K562 (cell line): ENCODE results near the gene PRR35. TPM values are rescaled to one million over a fixed set of nuclear protein-coding genes. Genes with fewer than 3 reads are reported as not detected.

Experiments
- IRF2 ChIP-seq: sonication (generic); formaldehyde crosslinking; IDR thresholded peaks from 2 replicates; pipeline ENCODE4 v1.8.1; 2022; ENCODE audit warnings: mild to moderate bottlenecking, missing genetic modification reagents
- KLF6 ChIP-seq: fragments of 250-450 bp; sonication (Bioruptor Pico); IDR thresholded peaks from 2 replicates; pipeline ENCODE4 v1.4.0; 2020; ENCODE audit warnings: mild to moderate bottlenecking, moderate library complexity, borderline replicate concordance
- NCOA1 ChIP-seq: fragments of 450-650 bp; IDR thresholded peaks from 2 replicates; pipeline ENCODE4 v1.6.1; 2016; ENCODE audit warnings: low read depth
- WHSC1 ChIP-seq: IDR thresholded peaks from one replicate; pipeline ENCODE4 v1.6.1; 2012; ENCODE audit warnings: low read length, control low read depth, inconsistent platforms
- polyA plus RNA-seq, 8 experiments: library from polyadenylated mRNA; depleted of rRNA in 4 of 8; stranded (reverse) in 5 of 8; unstranded in 3 of 8; fragments of >200 nt; fragmentation: Nextera tagmentation in 2 of 8; fragmentation: Illumina TruSeq in 1 of 8; extraction: Ambion mirVana in 2 of 8; extraction: Trizol in 1 of 8; gene quantifications; 2 replicates each; pipeline versions ENCODE4 v1.2.1 to v1.2.3, GENCODE V29; 2011 to 2014; ENCODE audit warnings: inconsistent platforms in 1 of 8, missing spikeins in 1 of 8
- total RNA-seq, 7 experiments: library from RNA; depleted of rRNA in 6 of 7; stranded (reverse); fragments of >200 nt in 6 of 7; fragmentation: Illumina TruSeq in 2 of 7; extraction: Trizol in 2 of 7; gene quantifications; 2 replicates each; pipeline versions ENCODE4 v1.2.1 to v1.2.3, GENCODE V29; 2011 to 2021; ENCODE audit warnings: low replicate concordance in 1 of 7
- TF ChIP-seq, protein P1 (sequence below): fragments of 250-450 bp; sonication (Bioruptor Pico); IDR thresholded peaks from 2 replicates; pipeline ENCODE4 v1.4.0; 2020

The PRR35 gene
- total and polyA plus RNA-seq, 9 of the 15 experiments (the other 6 are each of a cell fraction or from before 2014, with no cell fraction given) = 0.17 to 0.45 (median 0.21) TPM; not detected in 5

DNA sequence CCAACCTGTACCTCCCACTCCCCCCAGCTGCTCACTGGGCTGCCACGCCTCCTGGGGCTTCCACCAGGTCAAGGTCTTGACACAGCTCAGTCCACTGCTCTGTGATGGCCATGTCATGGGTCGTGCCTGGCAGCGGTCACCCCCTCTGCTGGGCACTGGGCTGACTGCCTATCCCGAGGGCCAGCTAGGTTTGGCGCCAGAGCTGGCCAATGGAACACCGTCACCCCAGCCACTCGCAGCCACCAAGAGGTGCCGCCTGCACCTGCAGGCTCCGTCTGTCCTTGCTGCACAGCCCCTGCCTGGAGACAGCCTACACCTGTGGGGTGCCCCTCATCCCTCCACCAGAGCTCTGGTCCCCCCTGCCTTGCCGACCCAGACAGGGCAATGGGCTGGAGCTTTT is 25.2 kb downstream of the PRR35 start (continued):
- TF ChIP-seq KLF6 (CRISPR knock-in tag) (no peak), IRF2 (CRISPR knock-in tag) (no peak), WHSC1 (no peak), NCOA1 (no peak)
- TF ChIP-seq, protein P1, sequence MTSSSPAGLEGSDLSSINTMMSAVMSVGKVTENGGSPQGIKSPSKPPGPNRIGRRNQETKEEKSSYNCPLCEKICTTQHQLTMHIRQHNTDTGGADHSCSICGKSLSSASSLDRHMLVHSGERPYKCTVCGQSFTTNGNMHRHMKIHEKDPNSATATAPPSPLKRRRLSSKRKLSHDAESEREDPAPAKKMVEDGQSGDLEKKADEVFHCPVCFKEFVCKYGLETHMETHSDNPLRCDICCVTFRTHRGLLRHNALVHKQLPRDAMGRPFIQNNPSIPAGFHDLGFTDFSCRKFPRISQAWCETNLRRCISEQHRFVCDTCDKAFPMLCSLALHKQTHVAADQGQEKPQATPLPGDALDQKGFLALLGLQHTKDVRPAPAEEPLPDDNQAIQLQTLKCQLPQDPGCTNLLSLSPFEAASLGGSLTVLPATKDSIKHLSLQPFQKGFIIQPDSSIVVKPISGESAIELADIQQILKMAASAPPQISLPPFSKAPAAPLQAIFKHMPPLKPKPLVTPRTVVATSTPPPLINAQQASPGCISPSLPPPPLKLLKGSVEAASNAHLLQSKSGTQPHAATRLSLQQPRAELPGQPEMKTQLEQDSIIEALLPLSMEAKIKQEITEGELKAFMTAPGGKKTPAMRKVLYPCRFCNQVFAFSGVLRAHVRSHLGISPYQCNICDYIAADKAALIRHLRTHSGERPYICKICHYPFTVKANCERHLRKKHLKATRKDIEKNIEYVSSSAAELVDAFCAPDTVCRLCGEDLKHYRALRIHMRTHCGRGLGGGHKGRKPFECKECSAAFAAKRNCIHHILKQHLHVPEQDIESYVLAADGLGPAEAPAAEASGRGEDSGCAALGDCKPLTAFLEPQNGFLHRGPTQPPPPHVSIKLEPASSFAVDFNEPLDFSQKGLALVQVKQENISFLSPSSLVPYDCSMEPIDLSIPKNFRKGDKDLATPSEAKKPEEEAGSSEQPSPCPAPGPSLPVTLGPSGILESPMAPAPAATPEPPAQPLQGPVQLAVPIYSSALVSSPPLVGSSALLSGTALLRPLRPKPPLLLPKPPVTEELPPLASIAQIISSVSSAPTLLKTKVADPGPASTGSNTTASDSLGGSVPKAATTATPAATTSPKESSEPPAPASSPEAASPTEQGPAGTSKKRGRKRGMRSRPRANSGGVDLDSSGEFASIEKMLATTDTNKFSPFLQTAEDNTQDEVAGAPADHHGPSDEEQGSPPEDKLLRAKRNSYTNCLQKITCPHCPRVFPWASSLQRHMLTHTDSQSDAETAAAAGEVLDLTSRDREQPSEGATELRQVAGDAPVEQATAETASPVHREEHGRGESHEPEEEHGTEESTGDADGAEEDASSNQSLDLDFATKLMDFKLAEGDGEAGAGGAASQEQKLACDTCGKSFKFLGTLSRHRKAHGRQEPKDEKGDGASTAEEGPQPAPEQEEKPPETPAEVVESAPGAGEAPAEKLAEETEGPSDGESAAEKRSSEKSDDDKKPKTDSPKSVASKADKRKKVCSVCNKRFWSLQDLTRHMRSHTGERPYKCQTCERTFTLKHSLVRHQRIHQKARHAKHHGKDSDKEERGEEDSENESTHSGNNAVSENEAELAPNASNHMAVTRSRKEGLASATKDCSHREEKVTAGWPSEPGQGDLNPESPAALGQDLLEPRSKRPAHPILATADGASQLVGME (CRISPR knock-in tag) = no peak
